MV-4-11 (cell line): Measurements from ENCODE around the gene AURKA.

Source experiments
- DNase-seq: peaks from one replicate; lab custom pipeline; 2025; lab: John Stamatoyannopoulos, UW

Gene AURKA

GRCh38 chr20:56392132-56392880 lies at the start of gene AURKA, which contains the start of gene CSTF1:
Gene AURKA (minus strand): TSS chr20:56392215. CDS start chr20:56388197, 4,018 bp downstream.
Gene CSTF1 (plus strand): TSS chr20:56392645. CDS start chr20:56395553, 2,908 bp downstream.
- peak; percentile 100 for DNase-seq

GRCh38 chr20:56440346-56441007 lies 48.5 kb upstream of the AURKA start:
- no peak for DNase-seq

- DNase-seq: peak; percentile 58
Observed at GRCh38 chr20:56439771-56440291, 47.8 kb upstream of the AURKA start.

- DNase-seq: no peak
Observed at GRCh38 chr20:56438284-56438683, 46.3 kb upstream of the AURKA start.

- DNase-seq: no peak
Observed at GRCh38 chr20:56437196-56437960, 45.4 kb upstream of the AURKA start.

- no peak for DNase-seq
Observed at GRCh38 chr20:56433880-56434255, 41.9 kb upstream of the AURKA start.

GRCh38 chr20:56433221-56433879 lies 41.3 kb upstream of the AURKA start:
- DNase-seq: peak; percentile 21

- no peak for DNase-seq
Observed at GRCh38 chr20:56431471-56431870, 39.5 kb upstream of the AURKA start.

- no peak for DNase-seq
Observed at GRCh38 chr20:56430957-56431356, 38.9 kb upstream of the AURKA start.

GRCh38 chr20:56430461-56430860 lies 38.4 kb upstream of the AURKA start:
- no peak for DNase-seq

GRCh38 chr20:56429941-56430340 lies 37.9 kb upstream of the AURKA start:
- DNase-seq: no peak

- DNase-seq: peak; percentile 44
Observed at GRCh38 chr20:56429502-56429901, 37.5 kb upstream of the AURKA start.

GRCh38 chr20:56428881-56429280 lies 36.9 kb upstream of the AURKA start:
- no peak for DNase-seq

GRCh38 chr20:56428410-56428809 lies 36.4 kb upstream of the AURKA start:
- no peak for DNase-seq

- peak; percentile 59 for DNase-seq
Observed at GRCh38 chr20:56427797-56428196, 35.8 kb upstream of the AURKA start.

- no peak for DNase-seq
Observed at GRCh38 chr20:56426926-56427325, 34.9 kb upstream of the AURKA start.

- DNase-seq: no peak
Observed at GRCh38 chr20:56426026-56426425, 34.0 kb upstream of the AURKA start.

- no peak for DNase-seq
Observed at GRCh38 chr20:56424931-56425330, 32.9 kb upstream of the AURKA start.

- DNase-seq: no peak
Observed at GRCh38 chr20:56423886-56424285, 31.9 kb upstream of the AURKA start.

GRCh38 chr20:56423211-56423610 lies 31.2 kb upstream of the AURKA start:
- DNase-seq: peak; percentile 48

GRCh38 chr20:56422824-56423189 lies 30.8 kb upstream of the AURKA start:
- DNase-seq: no peak
